Left ventricle myocardium inferior (tissue), 1 donor: ENCODE results near the gene ADAM8. TPM values are rescaled to one million over a fixed set of nuclear protein-coding genes. Genes with fewer than 3 reads are reported as not detected.

ENCODE experiments used
- DNase-seq: peaks from one replicate; pipeline ENCODE4 v3.0.0-alpha.2; 2020
- H3K27ac ChIP-seq: fragments of 200-600 bp; replicated peaks from 2 replicates; pipeline ENCODE4 v1.8.0; 2021
- H3K27me3 ChIP-seq: fragments of 200-600 bp; 2 replicates; pipeline ENCODE4 v1.8.0; 2021; ENCODE audit warnings: low read depth
- H3K36me3 ChIP-seq: fragments of 200-600 bp; 2 replicates; pipeline ENCODE4 v1.8.0; 2021
- H3K4me1 ChIP-seq: fragments of 200-600 bp; 2 replicates; pipeline ENCODE4 v1.8.0; 2021
- H3K4me3 ChIP-seq: fragments of 200-600 bp; 2 replicates; pipeline ENCODE4 v1.8.0; 2021; ENCODE audit warnings: mild to moderate bottlenecking, moderate library complexity
- H3K9me3 ChIP-seq: fragments of 200-600 bp; replicated peaks from 2 replicates; pipeline ENCODE4 v1.8.0; 2021
- CTCF ChIP-seq: fragments of 200-600 bp; IDR thresholded peaks from 2 replicates; pipeline ENCODE4 v1.8.0; 2021; ENCODE audit warnings: antibody characterized with exemption, mild to moderate bottlenecking, borderline replicate concordance
- intact Hi-C: fragments of 100-400 bp; cut with micrococcal nuclease; formaldehyde crosslinking; loops from one replicate; pipeline ENCODE4 v1.11.0; 2022
- total RNA-seq: library from RNA; stranded (reverse); fragmentation: NEBNext Ultra II Directional; extraction: Animal tissue kit (Norgen Biotek cat#: 25700); gene quantifications from one replicate; pipeline ENCODE4 v1.2.1, GENCODE V29; 2021
- donor health status: DM: no; HTN: yes; CAD: no; lungs with severe emphysema.

Gene ADAM8
- total RNA-seq, 1 donor from 2014 or later = 1.4 TPM

- Histone ChIP-seq H3K4me1 (no peaks in the 10 kb centered on the region), H3K27me3 (no peaks in the 10 kb centered on the region), H3K4me3 (no peak overlapping the region), H3K9me3 (no peaks in the 10 kb centered on the region), H3K36me3 (peaks cover 97% of the 10 kb centered on the region), H3K27ac (no peak overlapping the region)
- intact Hi-C loops = no loop called here
- DNase-seq = no peak
- TF ChIP-seq CTCF = no peak
Measured at GRCh38 chr10:133283931-133284330, 7.3 kb upstream of the ADAM8 start.

- no peak for TF ChIP-seq CTCF
- no peak for DNase-seq
- no peak overlapping the region for H3K4me3 ChIP-seq
- no peak overlapping the region for H3K27ac ChIP-seq
- no peaks in the 10 kb centered on the region for H3K4me1 ChIP-seq
- no peaks in the 10 kb centered on the region for H3K27me3 ChIP-seq
- H3K9me3 ChIP-seq = no peaks in the 10 kb centered on the region
- intact Hi-C loops = no loop called here
- peaks cover 89% of the 10 kb centered on the region for H3K36me3 ChIP-seq
Measured at GRCh38 chr10:133282846-133283390, 6.2 kb upstream of the ADAM8 start.

DNA sequence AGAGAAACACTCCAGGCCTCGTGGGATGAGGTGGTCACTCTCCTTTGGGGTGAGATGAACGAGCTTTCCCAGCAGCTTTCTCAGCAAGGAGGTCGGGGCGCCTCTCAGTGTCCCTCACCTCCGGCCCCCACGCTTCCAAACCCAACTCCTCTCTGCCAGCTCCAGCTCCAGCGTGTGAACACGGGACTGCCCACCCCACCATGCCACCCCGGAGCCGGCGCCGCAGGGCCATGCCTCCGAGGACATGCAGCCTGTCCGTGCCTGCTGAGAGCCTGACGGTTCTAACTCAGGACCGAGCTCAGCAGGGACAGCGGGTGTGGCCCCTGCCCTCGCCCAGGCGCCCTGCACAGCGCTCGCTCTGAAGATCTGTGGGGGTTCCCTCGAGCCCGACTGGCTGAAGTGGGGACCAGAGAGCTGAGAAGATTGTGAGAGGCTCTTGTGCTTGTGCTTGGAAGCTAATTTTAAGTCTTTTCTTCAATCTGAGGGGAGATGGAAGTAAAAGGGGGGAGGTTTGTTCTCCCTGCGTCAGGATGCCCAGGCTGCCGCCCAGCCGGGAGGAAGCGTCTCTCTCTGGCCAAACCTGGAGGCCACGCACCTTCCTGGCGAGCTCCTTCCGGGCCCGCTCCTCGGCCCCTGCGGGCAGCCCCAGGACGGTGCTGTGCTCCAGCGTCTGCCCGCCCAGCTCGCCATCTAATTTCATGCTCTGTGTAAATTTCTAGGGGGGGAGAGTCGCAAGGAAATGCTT lies 5.1 kb upstream of the ADAM8 start:
- no peak for TF ChIP-seq CTCF
- Histone ChIP-seq H3K4me1 (peaks cover 5% of the 10 kb centered on the region), H3K9me3 (no peaks in the 10 kb centered on the region), H3K36me3 (peaks cover 79% of the 10 kb centered on the region), H3K4me3 (no peak overlapping the region), H3K27me3 (peaks cover 7% of the 10 kb centered on the region), H3K27ac (no peak overlapping the region)
- intact Hi-C loops = no loop called here
- DNase-seq = no peak

- H3K27me3 ChIP-seq = peaks cover 14% of the 10 kb centered on the region
- H3K9me3 ChIP-seq = no peaks in the 10 kb centered on the region
- H3K27ac ChIP-seq = no peak overlapping the region
- TF ChIP-seq CTCF = no peak
- H3K4me1 ChIP-seq = peaks cover 12% of the 10 kb centered on the region
- intact Hi-C loops = no loop called here
- H3K36me3 ChIP-seq = peaks cover 72% of the 10 kb centered on the region
- H3K4me3 ChIP-seq = no peak overlapping the region
- no peak for DNase-seq
Measured at GRCh38 chr10:133281084-133281483, 4.4 kb upstream of the ADAM8 start.

- Histone ChIP-seq H3K4me3 (no peak overlapping the region), H3K36me3 (peaks cover 66% of the 10 kb centered on the region), H3K4me1 (peaks cover 14% of the 10 kb centered on the region), H3K9me3 (no peaks in the 10 kb centered on the region), H3K27me3 (peaks cover 20% of the 10 kb centered on the region), H3K27ac (no peak overlapping the region)
- intact Hi-C loops = no loop called here
- TF ChIP-seq CTCF = no peak
- no peak for DNase-seq
Measured at GRCh38 chr10:133280391-133281059, 3.9 kb upstream of the ADAM8 start.
